Uterus (tissue), 2 donors: ENCODE data around the gene PRMT7.

Experiments used
- POLR2A ChIP-seq, 2 donors: fragments of 450-650 bp; IDR thresholded peaks; one replicate each; pipeline ENCODE4 v1.6.1; 2016; ENCODE audit warnings: antibody characterized with exemption in 2 of 2, mild to moderate bottlenecking in 1 of 2, moderate library complexity in 1 of 2
- TF ChIP-seq, protein P1 (sequence below), 4 experiments: fragments of 200-600 bp in 2 of 4; fragments of 450-650 bp in 2 of 4; sonication (generic) in 2 of 4; IDR thresholded peaks; one replicate each; pipeline ENCODE4 v1.5.1; 2016 to 2019; ENCODE audit warnings: antibody characterized with exemption in 4 of 4, mild to moderate bottlenecking in 2 of 4, moderate library complexity in 1 of 4

DNA sequence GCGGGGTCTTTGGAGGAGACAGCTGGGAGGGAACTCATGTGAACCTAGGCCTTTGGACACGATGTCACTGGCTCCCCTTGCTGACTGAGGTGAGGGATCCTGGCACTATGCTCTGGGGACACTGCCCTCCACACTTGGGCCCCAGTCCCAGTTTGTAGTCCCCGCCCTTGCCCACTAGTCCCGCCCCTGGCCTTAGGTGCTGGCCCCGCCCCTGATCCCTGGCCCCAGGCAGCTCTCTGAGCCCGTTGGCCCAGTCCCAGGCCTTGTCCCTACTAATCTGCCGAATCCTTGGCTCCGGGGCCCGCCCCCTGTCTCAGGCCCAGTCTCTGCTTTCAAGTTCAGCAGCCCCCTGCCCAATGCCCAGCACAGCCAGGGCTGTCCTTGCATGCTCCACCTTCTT, 76.5 kb downstream of the PRMT7 start:
- no peak for TF ChIP-seq POLR2A (IDR thresholded peaks at IDR 0.05)
- TF ChIP-seq, protein P1, sequence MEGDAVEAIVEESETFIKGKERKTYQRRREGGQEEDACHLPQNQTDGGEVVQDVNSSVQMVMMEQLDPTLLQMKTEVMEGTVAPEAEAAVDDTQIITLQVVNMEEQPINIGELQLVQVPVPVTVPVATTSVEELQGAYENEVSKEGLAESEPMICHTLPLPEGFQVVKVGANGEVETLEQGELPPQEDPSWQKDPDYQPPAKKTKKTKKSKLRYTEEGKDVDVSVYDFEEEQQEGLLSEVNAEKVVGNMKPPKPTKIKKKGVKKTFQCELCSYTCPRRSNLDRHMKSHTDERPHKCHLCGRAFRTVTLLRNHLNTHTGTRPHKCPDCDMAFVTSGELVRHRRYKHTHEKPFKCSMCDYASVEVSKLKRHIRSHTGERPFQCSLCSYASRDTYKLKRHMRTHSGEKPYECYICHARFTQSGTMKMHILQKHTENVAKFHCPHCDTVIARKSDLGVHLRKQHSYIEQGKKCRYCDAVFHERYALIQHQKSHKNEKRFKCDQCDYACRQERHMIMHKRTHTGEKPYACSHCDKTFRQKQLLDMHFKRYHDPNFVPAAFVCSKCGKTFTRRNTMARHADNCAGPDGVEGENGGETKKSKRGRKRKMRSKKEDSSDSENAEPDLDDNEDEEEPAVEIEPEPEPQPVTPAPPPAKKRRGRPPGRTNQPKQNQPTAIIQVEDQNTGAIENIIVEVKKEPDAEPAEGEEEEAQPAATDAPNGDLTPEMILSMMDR (IDR thresholded peaks at IDR 0.05), result no peak
